Gastrocnemius medialis (tissue), 4 donors: Measurements from ENCODE around the gene EPHA5.

Experiments
- CTCF ChIP-seq, 5 experiments: fragments of 450-650 bp in 3 of 5; fragments of 200-600 bp in 2 of 5; sonication (generic) in 2 of 5; IDR thresholded peaks in 4 of 5; conservative IDR thresholded peaks in 1 of 5; 1 replicate in 4 of 5; 2 replicates in 1 of 5; pipeline ENCODE4 v1.5.1; 2016 to 2019; ENCODE audit warnings: antibody characterized with exemption in 5 of 5, mild to moderate bottlenecking in 3 of 5, moderate library complexity in 3 of 5
- POLR2A ChIP-seq, 2 donors: fragments of 450-650 bp; IDR thresholded peaks; one replicate each; pipeline ENCODE4 v1.6.1; 2017; ENCODE audit warnings: antibody characterized with exemption in 2 of 2, mild to moderate bottlenecking in 2 of 2, moderate library complexity in 2 of 2

GRCh38 chr4:65296246-65296645 is 374.0 kb downstream of the EPHA5 start:
- no peak for TF ChIP-seq CTCF (IDR thresholded peaks at IDR 0.05 in 4 of 5, conservative IDR thresholded peaks at IDR 0.05 in 1 of 5)
- no peak for TF ChIP-seq POLR2A (IDR thresholded peaks at IDR 0.05)
